GM10847 (cell line): Measurements from ENCODE around the gene CLCF1.

ENCODE experiments used
- POLR2A ChIP-seq: IDR thresholded peaks from 2 replicates; pipeline ENCODE4 v1.6.1; 2011; ENCODE audit not compliant: insufficient read length; ENCODE audit errors: extremely low read depth

Gene CLCF1

DNA sequence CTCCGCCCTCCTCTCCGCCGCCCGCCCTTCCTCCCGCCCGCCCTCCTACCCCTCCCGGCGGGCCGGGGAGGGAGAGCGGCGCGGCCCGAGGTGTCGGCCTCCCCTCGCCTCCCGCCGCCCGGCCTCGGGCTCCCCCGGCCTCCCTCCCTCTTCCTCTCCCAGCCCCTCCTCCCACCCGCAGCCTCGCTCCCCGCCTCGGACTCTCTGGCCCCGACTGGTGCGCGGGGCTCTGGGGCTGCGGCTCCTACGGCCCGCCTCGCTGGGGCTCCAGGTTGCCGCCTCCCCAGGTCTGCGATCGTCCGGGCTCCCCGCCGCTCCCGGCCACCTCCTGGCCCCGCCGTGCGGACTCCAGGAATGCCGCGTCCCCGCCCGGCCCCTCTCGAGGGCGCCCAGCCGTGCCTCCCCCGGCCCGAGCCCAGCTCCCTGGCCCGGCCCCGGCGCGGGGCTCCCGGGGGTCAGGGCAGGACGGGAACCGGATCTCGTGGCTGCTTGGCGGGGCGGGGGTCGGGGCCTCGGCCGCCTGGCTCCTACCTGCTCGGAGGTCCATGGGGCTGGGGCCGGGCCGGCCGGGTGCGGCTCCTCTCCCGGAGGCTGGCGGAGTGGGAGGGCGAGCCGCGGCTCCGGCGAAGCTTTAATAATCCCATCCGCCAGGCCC lies at the start of gene CLCF1:
Gene CLCF1 (minus strand): TSS at position 606 of the 655 bp plus-strand sequence. CDS start 59 bp downstream, at position 547.
- TF ChIP-seq POLR2A = no peak

DNA sequence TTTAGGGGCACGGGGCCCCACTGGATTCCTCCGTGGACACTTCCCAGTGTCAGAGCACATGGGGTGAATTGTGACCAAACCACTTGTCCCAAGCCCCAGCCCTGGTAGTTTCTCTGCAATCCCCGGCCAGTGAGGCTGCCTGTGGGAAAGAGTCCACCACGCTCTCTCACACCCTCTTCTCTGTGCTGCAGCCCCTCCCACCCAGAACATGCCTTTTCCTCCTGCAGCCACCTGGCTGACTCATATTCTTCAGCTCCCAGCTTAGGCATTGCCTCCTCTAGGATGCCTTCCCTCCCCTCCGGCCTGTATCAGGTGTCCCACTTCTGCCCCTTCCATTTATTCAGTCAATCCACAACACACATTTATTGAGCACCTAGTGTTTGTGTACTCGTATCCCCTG lies 49.5 kb upstream of the CLCF1 start:
- no peak for TF ChIP-seq POLR2A

- TF ChIP-seq POLR2A = no peak
Measured at GRCh38 chr11:67421430-67422031, 48.1 kb upstream of the CLCF1 start.

DNA sequence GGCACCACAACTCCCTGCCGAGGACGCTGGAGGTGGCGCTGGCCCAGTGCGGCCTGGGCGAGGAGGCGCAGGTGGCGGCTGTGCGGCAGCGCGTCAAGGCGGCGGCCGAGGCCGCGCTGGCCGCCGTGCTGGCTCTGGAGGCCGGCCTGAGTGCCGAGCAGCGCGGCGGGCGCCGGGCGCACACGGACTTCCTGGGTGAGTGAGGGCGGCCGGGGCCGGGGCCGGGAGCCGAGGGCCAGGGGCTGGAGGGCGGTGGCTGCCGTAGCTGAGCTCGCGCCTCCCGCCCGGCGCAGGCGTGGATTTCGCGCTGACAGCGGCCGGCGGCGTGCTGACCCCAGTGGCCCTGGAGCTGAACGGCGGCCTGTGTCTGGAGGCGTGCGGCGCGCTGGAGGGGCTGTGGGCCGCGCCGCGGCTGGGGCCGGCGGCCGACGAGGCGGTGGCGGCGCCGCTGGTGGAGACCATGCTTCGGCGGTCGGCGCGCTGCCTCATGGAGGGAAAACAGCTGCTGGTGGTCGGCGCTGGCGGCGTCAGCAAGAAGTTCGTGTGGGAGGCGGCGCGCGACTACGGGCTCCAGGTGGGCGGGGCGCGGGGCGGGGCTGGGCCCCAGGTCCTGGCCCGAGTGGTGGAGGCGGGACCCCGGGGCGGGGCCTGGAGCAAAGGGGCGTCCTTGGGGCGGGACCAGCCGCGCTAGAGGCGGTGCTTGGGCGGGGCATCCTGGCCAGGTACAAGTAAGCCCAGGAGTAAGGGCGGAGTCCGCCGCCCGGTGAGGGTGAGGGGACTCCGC lies 47.4 kb upstream of the CLCF1 start:
- peak; percentile 52 for TF ChIP-seq POLR2A

DNA sequence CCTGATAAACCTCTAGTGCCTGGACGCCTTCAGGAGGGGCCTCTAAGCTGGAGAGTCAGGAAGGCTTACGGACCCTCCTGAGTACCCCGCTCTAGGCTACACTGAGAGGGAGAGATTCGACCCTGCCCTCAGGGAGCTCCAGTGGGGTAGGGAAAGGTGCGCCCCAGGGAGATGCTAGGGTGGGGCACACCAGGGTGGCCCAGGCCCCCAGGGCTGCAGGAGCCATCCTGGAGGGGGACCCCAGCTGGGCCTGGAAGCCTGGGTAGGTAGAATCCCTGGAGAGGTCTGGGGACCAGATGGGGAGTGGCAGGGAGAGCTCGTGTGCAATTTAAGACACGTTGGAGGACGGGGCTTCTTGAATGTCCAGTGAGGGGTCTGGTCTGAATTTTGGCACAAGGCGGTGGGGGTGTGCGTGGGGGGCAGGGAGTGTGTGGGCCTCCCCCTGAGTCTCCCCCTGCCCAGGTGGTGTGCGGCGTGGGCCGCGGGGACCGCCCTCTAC lies 46.8 kb upstream of the CLCF1 start:
- TF ChIP-seq POLR2A = no peak

- no peak for TF ChIP-seq POLR2A
Measured at GRCh38 chr11:67419325-67420049, 46.1 kb upstream of the CLCF1 start.

DNA sequence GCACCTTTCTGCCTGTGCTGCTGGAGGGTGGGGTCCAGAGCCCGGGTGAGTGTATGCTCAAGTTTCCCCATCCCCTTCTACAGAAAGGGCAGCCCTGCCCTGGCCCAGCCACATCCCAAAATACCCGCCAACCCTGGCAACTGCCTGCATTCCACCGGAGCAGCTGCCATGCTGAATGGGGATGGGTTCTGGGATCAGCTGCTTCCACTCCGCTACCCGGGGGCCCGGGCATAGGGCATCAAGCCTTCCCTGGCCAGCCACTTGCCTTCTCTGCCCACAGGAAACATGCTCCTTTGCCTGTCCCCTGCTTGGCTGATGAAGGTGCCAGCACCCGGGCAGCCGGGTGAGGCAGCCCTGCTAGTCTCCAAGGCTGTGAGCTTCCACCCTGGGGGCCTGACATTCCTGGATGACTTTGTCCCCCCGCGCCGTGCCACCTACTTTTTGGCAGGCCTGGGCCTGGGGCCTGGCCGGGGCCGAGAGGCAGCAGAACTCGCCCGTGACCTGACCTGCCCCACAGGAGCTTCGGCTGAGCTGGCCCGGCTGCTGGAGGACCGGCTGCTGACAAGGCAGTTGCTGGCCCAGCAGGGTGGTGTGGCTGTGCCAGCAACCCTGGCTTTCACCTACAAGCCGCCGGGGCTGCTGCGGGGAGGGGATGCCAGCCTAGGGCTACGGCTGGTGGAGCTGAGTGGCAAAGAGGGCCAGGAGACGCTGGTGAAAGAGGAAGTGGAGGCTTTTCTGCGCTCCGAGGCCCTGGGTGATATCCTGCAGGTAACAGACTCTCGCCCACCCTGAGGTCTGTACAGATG lies 45.3 kb upstream of the CLCF1 start:
- no peak for TF ChIP-seq POLR2A

DNA sequence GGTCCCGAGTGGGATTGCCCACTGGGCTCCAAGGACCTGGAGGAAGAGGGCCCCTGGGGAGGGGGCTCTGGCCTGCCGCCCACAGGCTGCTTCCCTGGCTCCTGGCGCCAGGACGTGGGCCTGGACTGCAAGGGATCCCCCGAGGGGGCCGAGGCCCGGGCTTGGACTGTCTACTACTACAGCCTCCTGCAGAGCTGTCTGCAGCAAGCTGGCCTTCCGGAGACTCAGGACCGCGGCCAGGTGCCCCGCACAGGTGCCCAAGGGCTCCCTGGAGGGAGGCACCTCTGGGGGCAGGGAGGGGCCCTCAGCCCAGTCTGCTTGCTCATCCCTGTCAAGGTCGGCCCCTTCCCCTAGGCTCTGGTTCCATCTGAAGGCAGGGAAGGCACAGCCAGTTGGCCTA lies 44.0 kb upstream of the CLCF1 start:
- no peak for TF ChIP-seq POLR2A

GRCh38 chr11:67416416-67417335 lies 43.3 kb upstream of the CLCF1 start:
- TF ChIP-seq POLR2A = no peak

GRCh38 chr11:67415501-67416304 lies 42.3 kb upstream of the CLCF1 start, which contains the start of gene CARNS1:
CARNS1 (plus strand) TSS chr11:67415678; CDS start chr11:67416200, 522 bp downstream.
- no peak for TF ChIP-seq POLR2A

DNA sequence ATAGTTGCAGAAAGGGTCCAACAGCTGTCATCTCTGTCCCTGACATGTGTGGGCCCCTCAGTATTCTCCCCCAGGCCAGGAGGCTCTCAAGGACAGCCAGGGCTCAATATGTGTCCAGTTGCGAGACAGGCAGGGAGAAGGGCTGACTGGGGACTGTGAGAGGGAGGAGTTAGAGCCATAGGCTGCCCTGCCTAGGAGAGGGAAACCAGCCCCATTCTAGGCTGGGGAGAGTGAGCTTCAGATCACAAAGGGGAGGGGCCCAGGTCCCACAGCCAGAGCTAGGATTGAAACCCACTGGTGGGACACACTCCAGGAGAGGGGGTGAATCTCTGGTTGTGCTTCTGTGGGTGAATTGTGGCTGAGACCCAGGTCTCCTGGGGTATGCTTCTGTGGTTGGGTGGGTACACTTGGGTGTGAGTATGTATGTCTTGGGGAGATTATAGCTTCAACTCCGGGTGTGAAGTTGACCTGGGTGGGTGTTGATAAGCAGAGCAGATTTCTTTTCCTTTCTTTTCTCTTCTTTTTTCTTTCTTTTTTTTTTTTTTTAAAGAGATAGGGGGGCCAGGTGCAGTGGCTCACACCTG lies 40.0 kb upstream of the CLCF1 start:
- TF ChIP-seq POLR2A = no peak

DNA sequence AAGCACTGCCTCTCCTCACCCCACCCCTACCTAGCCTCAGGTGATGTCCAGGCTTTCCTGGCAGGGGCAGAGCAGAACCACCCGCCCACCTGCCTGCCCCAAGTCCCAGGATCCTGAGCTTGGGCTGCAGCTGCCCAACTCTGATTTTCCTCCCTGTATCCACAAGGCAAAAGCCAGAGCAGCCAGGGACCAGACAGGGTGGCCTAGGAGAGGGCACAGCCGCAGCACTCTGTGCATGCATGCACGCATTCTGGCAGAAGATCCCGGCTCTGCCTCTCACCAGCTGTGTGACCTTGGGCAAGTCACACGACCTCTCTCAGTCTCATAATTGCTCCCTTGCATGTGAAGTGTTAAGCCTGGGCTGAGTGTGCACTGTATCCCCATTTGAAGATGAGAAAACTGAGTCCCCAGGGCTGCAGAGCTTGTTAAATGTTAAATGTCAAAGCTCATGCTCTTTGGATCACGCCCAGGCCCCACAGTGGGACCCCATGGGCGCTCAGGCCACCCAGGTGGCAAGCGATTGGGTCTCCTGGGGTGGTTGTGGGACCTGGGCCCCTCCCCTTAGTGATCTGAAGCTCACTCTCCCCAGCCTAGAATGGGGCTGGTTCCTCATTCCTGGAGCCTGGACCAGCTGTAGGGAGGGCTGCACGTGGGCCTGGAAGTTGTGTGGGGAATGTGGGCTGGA lies 39.2 kb upstream of the CLCF1 start:
- no peak for TF ChIP-seq POLR2A

DNA sequence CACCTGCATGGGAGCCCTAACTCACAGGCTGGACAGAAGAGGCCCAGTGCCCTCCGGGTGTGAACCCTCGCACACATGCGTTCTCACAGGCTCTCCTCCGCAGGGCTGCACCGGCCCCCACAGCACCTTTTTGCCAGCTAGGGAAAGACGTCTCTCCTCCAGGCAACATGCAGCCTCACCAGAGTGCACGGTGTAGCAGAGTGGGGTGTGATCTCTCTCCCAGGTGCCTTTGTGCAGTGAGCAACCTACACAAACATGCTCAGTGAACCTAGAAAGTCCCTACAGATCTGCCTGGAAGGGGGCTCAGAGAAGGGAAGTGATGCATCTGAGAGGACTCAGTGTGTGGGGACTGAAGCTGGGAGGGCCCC lies 38.4 kb upstream of the CLCF1 start:
- no peak for TF ChIP-seq POLR2A
